ENCODE results near the gene MACROH2A2. TPM values are rescaled to one million over a fixed set of nuclear protein-coding genes. Genes with fewer than 3 reads are reported as not detected.
"Not testable (repeated sequence)": the region's sequence is repeated elsewhere in the genome, so short reads cannot be mapped to it uniquely, and the experiment has no call there.

Gene MACROH2A2
- total and polyA plus RNA-seq, 2 of the 4 experiments (the other 2 are of a cell fraction): 16.1 to 17.4 TPM

DNA sequence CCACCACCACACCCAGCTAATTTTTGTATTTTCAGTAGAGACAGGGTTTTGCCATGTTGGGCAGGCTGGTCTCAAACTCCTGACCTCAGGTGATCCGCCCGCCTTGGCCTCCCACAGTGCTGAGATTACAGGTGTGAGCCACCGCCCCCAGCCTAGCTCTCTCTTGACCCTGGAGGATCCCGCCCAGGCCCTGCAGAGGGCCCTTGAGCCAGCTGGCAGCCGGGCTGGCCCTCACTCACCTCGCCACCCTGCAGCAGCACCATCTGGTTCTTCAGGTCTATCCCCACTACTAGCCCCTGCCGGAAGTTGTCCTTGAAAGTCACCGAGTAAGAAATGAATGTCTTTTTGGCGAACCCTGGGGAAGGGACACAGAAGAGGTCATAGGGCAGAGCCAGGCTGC is 70.5 kb downstream of the MACROH2A2 start:
- H3K4ac ChIP-seq (ENCODE audit: low read depth, low read length); H2AK9ac ChIP-seq (replicated peaks; ENCODE audit: low read depth, low read length, poor library complexity); H2BK120ac ChIP-seq (ENCODE audit: low read depth, low read length); H3K14ac ChIP-seq (replicated peaks; ENCODE audit: low read depth, low read length); H2BK15ac ChIP-seq (ENCODE audit: low read depth, low read length); DNase-seq; H3K4me3 ChIP-seq (ENCODE audit: insufficient read depth, low read depth, low read length); H3K27me3 ChIP-seq (ENCODE audit: control insufficient read depth, insufficient read depth, low read length); H2BK20ac ChIP-seq (ENCODE audit: low read depth, low read length); dilution Hi-C loops (cut with HindIII; ENCODE audit: low sequenced_read_pairs, unreplicated experiment); H3K23ac ChIP-seq (ENCODE audit: low read depth, low read length); H2BK5ac ChIP-seq (ENCODE audit: low read depth, low read length, poor library complexity, severe bottlenecking); ATAC-seq (ENCODE audit: low read depth); H2AK5ac ChIP-seq (ENCODE audit: low read depth, low read length); BruUV-seq (replicated peaks); H4K5ac ChIP-seq (ENCODE audit: low read depth, low read length); H2AFZ ChIP-seq (replicated peaks; ENCODE audit: low read length, poor library complexity); H3K4me2 ChIP-seq (ENCODE audit: low read depth, low read length); in situ Hi-C loops (cut with MboI; ENCODE audit: low sequenced_read_pairs); intact Hi-C loops (cut with micrococcal nuclease); H3K27ac ChIP-seq (ENCODE audit: insufficient read depth, low read length); H3K9me1 ChIP-seq (ENCODE audit: insufficient read depth, low read length); H3K4me1 ChIP-seq (ENCODE audit: control insufficient read depth, insufficient read depth, low read length); H4K91ac ChIP-seq (ENCODE audit: insufficient read depth, low read depth, low read length); H3K56ac ChIP-seq (ENCODE audit: extremely low read depth, insufficient read depth, low read length); H3K18ac ChIP-seq (ENCODE audit: low read depth, low read length); H3K9me3 ChIP-seq (ENCODE audit: control insufficient read depth, insufficient read depth, low read length); H3K9ac ChIP-seq (ENCODE audit: low read depth, low read length); H4K20me1 ChIP-seq (ENCODE audit: insufficient read depth, low read length); H4K8ac ChIP-seq (ENCODE audit: low read depth in 2 of 2, low read length in 2 of 2): not testable (repeated sequence)
- CTCF ChIA-PET: interaction anchor here (1.6 kb wide), 1 partner anchor 24 kb away, joined by 4 read pairs; no protein-coding TSS in a partner anchor
- POLR2A ChIA-PET (ENCODE audit: unreplicated experiment): interaction anchor here (0.6 kb wide), 2 partner anchors 19 to 207 kb away, joined by 3 read pairs; no protein-coding TSS in a partner anchor
- Histone ChIP-seq H3K79me1 (ENCODE audit: low read depth in 1 of 2, low read length in 2 of 2) (peaks cover 10 to 27% of the 10 kb centered on the region in 2 experiments), H3K36me3 (ENCODE audit: control insufficient read depth, insufficient read depth, low read length) (peaks cover 37% of the 10 kb centered on the region)
- WGBS, 2 experiments (ENCODE audit: extremely low coverage in 2 of 2, insufficient read length in 1 of 2): no CpG with 5 or more reads among the region's 9 CpGs
